ENCODE data around the gene LIG4. TPM values are rescaled to one million over a fixed set of nuclear protein-coding genes. Genes with fewer than 3 reads are reported as not detected.

Gene LIG4
- total and polyA plus RNA-seq, 9 of the 15 experiments (the other 6 are each of a cell fraction or from before 2014, with no cell fraction given) = 1.5 to 7.8 (median 5.1) TPM

DNA sequence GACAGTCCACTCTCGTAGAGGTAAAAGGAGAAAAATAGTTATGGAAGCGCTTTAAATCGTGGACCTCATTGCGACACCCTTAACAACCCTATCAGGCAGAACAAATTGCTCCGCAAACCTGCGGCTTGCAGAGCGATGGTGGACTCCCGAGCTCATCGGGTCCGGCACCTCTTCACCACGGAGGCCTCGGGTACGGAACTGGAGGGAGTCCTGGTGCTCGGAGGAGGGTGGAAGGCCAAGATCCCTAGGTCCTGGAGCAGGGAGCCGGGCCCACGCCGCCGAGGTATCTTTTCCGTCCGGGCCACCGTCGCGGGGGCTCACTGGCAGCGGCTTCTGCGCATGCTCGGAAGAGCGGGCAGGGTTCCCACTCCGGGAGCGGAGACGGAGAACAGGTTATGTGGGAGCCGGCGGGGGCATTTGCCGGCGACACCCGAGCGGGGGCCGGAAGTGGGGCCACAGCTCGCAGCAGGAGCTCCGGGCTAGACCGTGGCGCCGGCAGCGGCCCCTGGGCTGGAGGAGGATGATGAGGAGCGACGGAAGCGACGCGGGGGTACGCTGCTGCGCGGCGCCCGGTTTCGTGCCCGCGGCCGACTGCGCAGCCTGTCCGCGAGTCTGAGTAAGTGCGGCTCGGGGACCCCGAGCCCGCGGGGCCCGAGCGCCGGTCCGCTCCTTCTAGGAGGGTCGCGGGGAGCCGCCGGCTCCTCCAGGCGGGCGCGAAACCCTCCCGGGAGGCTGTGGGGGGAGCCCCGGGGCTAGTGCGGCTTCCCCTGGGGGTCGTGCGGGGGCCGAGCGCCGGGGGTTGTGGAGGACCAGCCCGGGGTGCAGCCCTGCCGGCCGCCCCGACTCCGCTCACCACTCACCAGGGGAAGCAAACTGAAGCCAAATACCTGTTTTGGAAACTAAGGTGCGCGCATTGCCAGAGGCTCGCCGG is 3.0 kb upstream of the LIG4 start, which contains the start of gene ABHD13:
ABHD13 (plus strand) TSS at position 349 of the 931 bp plus-strand sequence. CDS start 10,827 bp downstream, outside the sequence.
- intact Hi-C loops (cut with micrococcal nuclease) (loop anchor here (2.0 kb wide), 1 partner anchor 42 kb away; no protein-coding TSS in a partner anchor), in situ Hi-C loops (cut with MboI) (no loop called here)
- no peaks in the 10 kb centered on the region for H4K20me1 ChIP-seq (replicated peaks; ENCODE audit: control insufficient read depth, insufficient read depth, low read length)
- H3K9me1 ChIP-seq (ENCODE audit: control insufficient read depth, insufficient read depth, low read length) = no peaks in the 10 kb centered on the region
- H3K9me3 ChIP-seq (replicated peaks; ENCODE audit: control insufficient read depth, insufficient read depth, low read depth, low read length) = no peaks in the 10 kb centered on the region
- ChIA-PET POLR2A (interaction anchor here (0.6 to 1.2 kb wide), 4 partner anchors 13 to 1396 kb away, joined by 3 to 4 read pairs (median 3); no protein-coding TSS in a partner anchor), CTCF (ENCODE audit: low intra/inter-chr PET ratio) (no interaction called here)
- H3K4me3 ChIP-seq = peak within 1 kb of the TSS; percentile 89
- peaks cover 3 to 9% of the 10 kb centered on the region in 2 experiments; a peak in 3 of 5 replicates for H3K4me1 ChIP-seq (replicated peaks in 1 of 2; ENCODE audit: control insufficient read depth in 2 of 2, insufficient read depth in 2 of 2, low read length in 2 of 2)
- DNase-seq (ENCODE audit: extremely low read depth in 1 of 4, low spot score in 3 of 4) (peak; percentile 87 to 92 (median 89)), FAIRE-seq (peak; percentile 37), ATAC-seq (peak; percentile 89)
- H3K27ac ChIP-seq (ENCODE audit: extremely low read depth, low read depth, low read length) = peak within 1 kb of the TSS; percentile 92
- BruUV-seq (replicated peaks) = no TSS peak
- H3K36me3 ChIP-seq (ENCODE audit: control insufficient read depth, insufficient read depth, low read length) = peaks cover 7% of the 10 kb centered on the region; the same call in 1 of the 3 replicates
- H2AFZ ChIP-seq (ENCODE audit: low read depth, low read length) = peak within 1 kb of the TSS; percentile 93
- H3K4me2 ChIP-seq (ENCODE audit: insufficient read depth, low read length) = peak within 1 kb of the TSS; percentile 87
- WGBS (ENCODE audit: insufficient coverage, low coverage, missing lambda C conversion rate) = 0% methylated on average over 16 of the region's 93 CpGs
- H3K27me3 ChIP-seq (ENCODE audit: control insufficient read depth in 2 of 2, insufficient read depth in 2 of 2, low read length in 2 of 2) = no peaks in the 10 kb centered on the region
- peak within 1 kb of the TSS; percentile 93 for H3K9ac ChIP-seq (ENCODE audit: insufficient read depth in 1 of 2, low read depth in 2 of 2, low read length in 2 of 2)
- peaks cover 68% of the 10 kb centered on the region for H3K79me2 ChIP-seq (ENCODE audit: control insufficient read depth, insufficient read depth, low read length)
- TF ChIP-seq HOXB6 (CRISPR knock-in tag; IDR thresholded peaks at IDR 0.05; ENCODE audit: borderline replicate concordance) = no peak
- no peak for TF ChIP-seq GATAD2A (IDR thresholded peaks at IDR 0.05)
- peak; percentile 40; the same call in 1 of the 2 replicates for TF ChIP-seq ATF7 (IDR thresholded peaks at IDR 0.05)
- TF ChIP-seq HNRNPLL (IDR thresholded peaks at IDR 0.05; ENCODE audit: low read depth, low read length, poor library complexity, severe bottlenecking) = peak; percentile 62
- TF ChIP-seq CBX1 (IDR thresholded peaks at IDR 0.05; ENCODE audit: low read depth) = peak; percentile 68; the same call in 1 of the 2 replicates
- peak; percentile 57; the same call in 1 of the 2 replicates for TF ChIP-seq ELF1 (tag; IDR thresholded peaks at IDR 0.05)
- no peak for TF ChIP-seq ZNF175 (CRISPR knock-in tag; IDR thresholded peaks at IDR 0.05; ENCODE audit: low read depth)
- 0 out of 2 replicates have a peak, but pooled peaks have one; percentile 43 for TF ChIP-seq POLR2AphosphoS5 (IDR thresholded peaks at IDR 0.05; ENCODE audit: control insufficient read depth, insufficient read depth, low read depth, low read length)
- peak; percentile 66 for TF ChIP-seq NFRKB (IDR thresholded peaks at IDR 0.05; ENCODE audit: low read depth)
- TF ChIP-seq, protein P1, sequence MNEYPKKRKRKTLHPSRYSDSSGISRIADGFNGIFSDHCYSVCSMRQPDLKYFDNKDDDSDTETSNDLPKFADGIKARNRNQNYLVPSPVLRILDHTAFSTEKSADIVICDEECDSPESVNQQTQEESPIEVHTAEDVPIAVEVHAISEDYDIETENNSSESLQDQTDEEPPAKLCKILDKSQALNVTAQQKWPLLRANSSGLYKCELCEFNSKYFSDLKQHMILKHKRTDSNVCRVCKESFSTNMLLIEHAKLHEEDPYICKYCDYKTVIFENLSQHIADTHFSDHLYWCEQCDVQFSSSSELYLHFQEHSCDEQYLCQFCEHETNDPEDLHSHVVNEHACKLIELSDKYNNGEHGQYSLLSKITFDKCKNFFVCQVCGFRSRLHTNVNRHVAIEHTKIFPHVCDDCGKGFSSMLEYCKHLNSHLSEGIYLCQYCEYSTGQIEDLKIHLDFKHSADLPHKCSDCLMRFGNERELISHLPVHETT (CRISPR knock-in tag; conservative IDR thresholded peaks at IDR 0.05 in 1 of 2, IDR thresholded peaks at IDR 0.05 in 1 of 2) = 0 out of 4 replicates have a peak, but pooled peaks of 1 of the 2 experiments have one; percentile 43
- TF ChIP-seq ZNF444 (CRISPR knock-in tag; IDR thresholded peaks at IDR 0.05) = no peak
- TF ChIP-seq CGGBP1 (CRISPR knock-in tag; IDR thresholded peaks at IDR 0.05) = no peak
- no peak; the same call in 1 of the 2 replicates for TF ChIP-seq KLF16 (IDR thresholded peaks at IDR 0.05)
- peak; percentile 19 for TF ChIP-seq TAF9B (IDR thresholded peaks at IDR 0.05; ENCODE audit: partially characterized antibody)
- TF ChIP-seq RBBP5 (IDR thresholded peaks at IDR 0.05; ENCODE audit: borderline replicate concordance, insufficient read depth, low read length, poor library complexity, severe bottlenecking) = peak; percentile 94
- TF ChIP-seq ZNF23 (CRISPR knock-in tag; IDR thresholded peaks at IDR 0.05) = no peak
